Measurements from ENCODE around the gene CACNA1B.
"Not testable (repeated sequence)": the region's sequence is repeated elsewhere in the genome, so short reads cannot be mapped to it uniquely, and the experiment has no call there.

DNA sequence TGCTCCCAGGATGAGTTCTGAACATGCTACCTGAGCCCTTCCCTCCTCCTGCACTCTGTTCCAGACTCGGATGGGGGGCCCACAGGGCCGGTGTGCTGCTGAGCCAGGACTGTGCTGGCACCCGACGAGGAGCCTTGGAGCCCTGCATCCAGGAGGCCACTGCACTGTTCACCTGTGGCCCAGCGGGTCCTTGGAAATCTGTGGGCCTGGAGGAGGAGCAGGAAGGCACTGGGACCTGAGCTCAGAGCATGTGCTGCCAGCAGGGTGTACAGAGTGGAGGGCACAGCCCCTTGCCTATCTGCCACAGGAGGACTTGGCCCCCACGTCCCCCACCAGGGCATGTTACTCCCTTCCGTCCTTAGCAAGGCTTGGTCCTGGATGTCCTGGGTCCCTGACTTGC is 265.9 kb downstream of the CACNA1B start:
- TF ChIP-seq YY1 (IDR thresholded peaks at IDR 0.05; ENCODE audit: insufficient read depth, insufficient read length); SUZ12 (IDR thresholded peaks at IDR 0.05; ENCODE audit: extremely low read depth, insufficient read depth, insufficient read length); ZNF274 (IDR thresholded peaks at IDR 0.05; ENCODE audit: low read depth, low read length): not testable (repeated sequence)
